HEK293 (cell line): ENCODE data around the gene MT1F.

Source experiments
- CTCF ChIP-seq: fragments of 450-650 bp; formaldehyde crosslinking; IDR thresholded peaks from 2 replicates; pipeline ENCODE4 v1.5.1; 2016; ENCODE audit warnings: missing biosample characterization, missing genetic modification characterization
- EGR2 ChIP-seq: fragments of 450-650 bp; formaldehyde crosslinking; IDR thresholded peaks from 2 replicates; pipeline ENCODE4 v1.5.1; 2016; ENCODE audit warnings: low read depth, missing biosample characterization, missing genetic modification characterization
- INSM2 ChIP-seq: fragments of 450-650 bp; formaldehyde crosslinking; IDR thresholded peaks from 2 replicates; pipeline ENCODE4 v1.5.1; 2016; ENCODE audit warnings: missing biosample characterization, missing genetic modification characterization
- KLF8 ChIP-seq: fragments of 450-650 bp; formaldehyde crosslinking; IDR thresholded peaks from 2 replicates; pipeline ENCODE4 v1.5.1; 2016; ENCODE audit warnings: missing biosample characterization, missing genetic modification characterization
- PRDM1 ChIP-seq: fragments of 450-650 bp; formaldehyde crosslinking; IDR thresholded peaks from 2 replicates; pipeline ENCODE4; 2016; ENCODE audit warnings: missing biosample characterization, missing genetic modification characterization
- PRDM6 ChIP-seq: fragments of 450-650 bp; formaldehyde crosslinking; IDR thresholded peaks from 2 replicates; pipeline ENCODE4 v1.5.1; 2017; ENCODE audit warnings: missing biosample characterization, missing genetic modification characterization
- REPIN1 ChIP-seq: fragments of 450-650 bp; formaldehyde crosslinking; IDR thresholded peaks from 2 replicates; pipeline ENCODE4 v1.5.1; 2017; ENCODE audit warnings: missing biosample characterization, missing genetic modification characterization, low read depth
- SALL2 ChIP-seq: fragments of 450-650 bp; formaldehyde crosslinking; IDR thresholded peaks from 2 replicates; pipeline ENCODE4 v1.5.0; 2017; ENCODE audit warnings: missing biosample characterization, mild to moderate bottlenecking, missing genetic modification characterization, borderline replicate concordance
- SCRT2 ChIP-seq: fragments of 450-650 bp; formaldehyde crosslinking; IDR thresholded peaks from 2 replicates; pipeline ENCODE4 v1.5.1; 2016; ENCODE audit warnings: missing biosample characterization, missing genetic modification characterization
- SP3 ChIP-seq: fragments of 450-650 bp; formaldehyde crosslinking; IDR thresholded peaks from 2 replicates; pipeline ENCODE4 v1.5.1; 2016; ENCODE audit warnings: missing biosample characterization, missing genetic modification characterization
- ZBTB17 ChIP-seq: fragments of 450-650 bp; formaldehyde crosslinking; IDR thresholded peaks from 2 replicates; pipeline ENCODE4 v1.5.1; 2016; ENCODE audit warnings: missing biosample characterization, missing genetic modification characterization
- ZFP37 ChIP-seq: fragments of 450-650 bp; formaldehyde crosslinking; IDR thresholded peaks from 2 replicates; pipeline ENCODE4 v1.5.1; 2016; ENCODE audit warnings: missing biosample characterization, missing genetic modification characterization
- ZFP41 ChIP-seq: fragments of 450-650 bp; formaldehyde crosslinking; IDR thresholded peaks from 2 replicates; pipeline ENCODE4 v1.5.1; 2016; ENCODE audit warnings: missing biosample characterization, missing genetic modification characterization, borderline replicate concordance
- ZNF112 ChIP-seq: fragments of 450-650 bp; formaldehyde crosslinking; IDR thresholded peaks from 2 replicates; pipeline ENCODE4 v1.5.0; 2017; ENCODE audit warnings: missing biosample characterization, missing genetic modification characterization
- ZNF16 ChIP-seq: fragments of 450-650 bp; formaldehyde crosslinking; IDR thresholded peaks from 2 replicates; pipeline ENCODE4 v1.5.1; 2016; ENCODE audit warnings: low read depth, missing biosample characterization, missing genetic modification characterization
- ZNF214 ChIP-seq: fragments of 450-650 bp; formaldehyde crosslinking; IDR thresholded peaks from 2 replicates; pipeline ENCODE4 v1.5.1; 2017; ENCODE audit warnings: missing biosample characterization, mild to moderate bottlenecking, missing genetic modification characterization, borderline replicate concordance
- ZNF266 ChIP-seq: fragments of 450-650 bp; formaldehyde crosslinking; IDR thresholded peaks from 2 replicates; pipeline ENCODE4 v1.5.1; 2016; ENCODE audit warnings: missing biosample characterization, missing genetic modification characterization, low read depth
- ZNF274 ChIP-seq, 2 experiments: fragments of 200-500 bp in 1 of 2; fragments of 450-650 bp in 1 of 2; sonication (Bioruptor generic) in 1 of 2; formaldehyde crosslinking in 1 of 2; IDR thresholded peaks; 2 replicates each; pipeline versions ENCODE4 v1.5.1 to v1.6.1; 2014 to 2016; ENCODE audit warnings: borderline replicate concordance in 1 of 2, inconsistent platforms in 1 of 2, low read length in 1 of 2, missing biosample characterization in 1 of 2, missing genetic modification characterization in 1 of 2
- ZNF324 ChIP-seq: fragments of 450-650 bp; formaldehyde crosslinking; IDR thresholded peaks from 2 replicates; pipeline ENCODE4 v1.5.1; 2016; ENCODE audit warnings: missing biosample characterization, missing genetic modification characterization
- ZNF366 ChIP-seq: fragments of 450-650 bp; formaldehyde crosslinking; conservative IDR thresholded peaks from 2 replicates; pipeline ENCODE4 v1.5.1; 2016; ENCODE audit warnings: missing biosample characterization, missing genetic modification characterization
- ZNF37A ChIP-seq: fragments of 450-650 bp; IDR thresholded peaks from 2 replicates; pipeline ENCODE4 v1.5.1; 2018; ENCODE audit warnings: missing biosample characterization, missing genetic modification characterization
- ZNF426 ChIP-seq: fragments of 450-650 bp; formaldehyde crosslinking; IDR thresholded peaks from 2 replicates; pipeline ENCODE4 v1.5.1; 2017; ENCODE audit warnings: missing biosample characterization, missing genetic modification characterization, mild to moderate bottlenecking, inconsistent platforms, moderate library complexity
- ZNF449 ChIP-seq: fragments of 450-650 bp; formaldehyde crosslinking; IDR thresholded peaks from 2 replicates; pipeline ENCODE4 v1.5.1; 2017; ENCODE audit warnings: missing biosample characterization, mild to moderate bottlenecking, missing genetic modification characterization, moderate library complexity
- ZNF501 ChIP-seq: fragments of 450-650 bp; formaldehyde crosslinking; IDR thresholded peaks from 2 replicates; pipeline ENCODE4 v1.5.1; 2016; ENCODE audit warnings: missing biosample characterization, missing genetic modification characterization
- ZNF555 ChIP-seq: fragments of 450-650 bp; formaldehyde crosslinking; conservative IDR thresholded peaks from 2 replicates; pipeline ENCODE4 v1.5.1; 2017; ENCODE audit warnings: missing biosample characterization, mild to moderate bottlenecking, missing genetic modification characterization, inconsistent platforms
- ZNF558 ChIP-seq: fragments of 450-650 bp; formaldehyde crosslinking; IDR thresholded peaks from 2 replicates; pipeline ENCODE4 v1.5.1; 2016; ENCODE audit warnings: missing biosample characterization, missing genetic modification characterization
- ZNF621 ChIP-seq: fragments of 450-650 bp; formaldehyde crosslinking; IDR thresholded peaks from 2 replicates; pipeline ENCODE4 v1.5.1; 2017; ENCODE audit warnings: missing biosample characterization, missing genetic modification characterization
- ZNF664 ChIP-seq: fragments of 450-650 bp; formaldehyde crosslinking; IDR thresholded peaks from 2 replicates; pipeline ENCODE4 v1.5.1; 2016; ENCODE audit warnings: missing biosample characterization, missing genetic modification characterization
- ZNF677 ChIP-seq: fragments of 450-650 bp; IDR thresholded peaks from 2 replicates; pipeline ENCODE4 v1.5.0; 2018; ENCODE audit warnings: missing biosample characterization, mild to moderate bottlenecking, missing genetic modification characterization, moderate library complexity
- ZNF704 ChIP-seq: fragments of 450-650 bp; formaldehyde crosslinking; IDR thresholded peaks from 2 replicates; pipeline ENCODE4 v1.5.1; 2016; ENCODE audit warnings: missing biosample characterization, missing genetic modification characterization
- ZNF76 ChIP-seq: fragments of 450-650 bp; formaldehyde crosslinking; IDR thresholded peaks from 2 replicates; pipeline ENCODE4; 2016; ENCODE audit warnings: low read depth, missing biosample characterization, missing genetic modification characterization, borderline replicate concordance
- ZNF785 ChIP-seq: fragments of 450-650 bp; formaldehyde crosslinking; IDR thresholded peaks from 2 replicates; pipeline ENCODE4 v1.5.1; 2016; ENCODE audit warnings: missing biosample characterization, missing genetic modification characterization

Gene MT1F

GRCh38 chr16:56608043-56608875, 49.5 kb upstream of the MT1F start, which contains the start of gene MT2A (continued):
- TF ChIP-seq CTCF (no peak; the same call in 1 of the 2 replicates), ZNF76 (tag by site-specific recombination) (peak; percentile 47), ZNF555 (no peak), REPIN1 (tag by site-specific recombination) (no peak), ZNF266 (tag by site-specific recombination) (no peak), ZNF621 (no peak), ZNF558 (no peak), ZNF704 (no peak), KLF8 (tag by site-specific recombination) (peak; percentile 80), ZNF501 (no peak), ZBTB17 (tag by site-specific recombination) (no peak), ZFP37 (tag by site-specific recombination) (no peak), ZNF366 (tag by site-specific recombination) (no peak; the same call in 1 of the 2 replicates), ZNF426 (tag by site-specific recombination) (no peak), ZNF214 (no peak), INSM2 (tag by site-specific recombination) (no peak), SALL2 (tag by site-specific recombination) (no peak), ZNF664 (tag by site-specific recombination) (no peak), ZFP41 (no peak), ZNF16 (tag by site-specific recombination) (peak; percentile 92), ZNF449 (tag by site-specific recombination) (peak; percentile 67; the same call in 1 of the 2 replicates), ZNF677 (no peak), PRDM1 (tag by site-specific recombination) (peak; percentile 39), SP3 (peak; percentile 59; the same call in 1 of the 2 replicates), ZNF112 (tag by site-specific recombination) (no peak), ZNF324 (no peak), EGR2 (tag by site-specific recombination) (peak; percentile 64), ZNF37A (tag by site-specific recombination) (no peak), PRDM6 (tag by site-specific recombination) (no peak), ZNF274 (IDR thresholded peaks at IDR 0.05; ENCODE audit: low read length) (no peak), ZNF274 (tag by site-specific recombination; IDR thresholded peaks at IDR 0.05; ENCODE audit: borderline replicate concordance) (no peak), SCRT2 (tag by site-specific recombination) (no peak), ZNF785 (peak; percentile 26; the same call in 1 of the 2 replicates)
